GM18499 (cell line): ENCODE results near the gene TAMM41.
"Not testable (repeated sequence)": the region's sequence is repeated elsewhere in the genome, so short reads cannot be mapped to it uniquely, and the experiment has no call there.

Experiments
- ATAC-seq: cut with Tn5 transposase; IDR thresholded peaks from one replicate; pipeline ENCODE4 v1.9.1; 2021; ENCODE audit warnings: moderate number of reproducible peaks; ENCODE audit not compliant: insufficient read depth, unreplicated experiment

Gene TAMM41

GRCh38 chr3:11770477-11771391, 76.0 kb downstream of the TAMM41 start:
- peak; percentile 96 for ATAC-seq

- no peak for ATAC-seq
Observed at GRCh38 chr3:11769704-11770476, 76.8 kb downstream of the TAMM41 start.

- no peak for ATAC-seq
Observed at GRCh38 chr3:11768604-11769003, 78.1 kb downstream of the TAMM41 start.

GRCh38 chr3:11764931-11765363, 81.7 kb downstream of the TAMM41 start:
- ATAC-seq: no peak

GRCh38 chr3:11759996-11760395, 86.7 kb downstream of the TAMM41 start:
- ATAC-seq: no peak

GRCh38 chr3:11757929-11758328, 88.8 kb downstream of the TAMM41 start:
- ATAC-seq: no peak

GRCh38 chr3:11757441-11757875, 89.2 kb downstream of the TAMM41 start:
- no peak for ATAC-seq

GRCh38 chr3:11755276-11755675, 91.4 kb downstream of the TAMM41 start:
- no peak for ATAC-seq

GRCh38 chr3:11752254-11752653, 94.4 kb downstream of the TAMM41 start:
- ATAC-seq: not testable (repeated sequence)

GRCh38 chr3:11748306-11748705, 98.4 kb downstream of the TAMM41 start:
- ATAC-seq: not testable (repeated sequence)
